ENCODE measurements around the gene TYMS. TPM values are rescaled to one million over a fixed set of nuclear protein-coding genes. Genes with fewer than 3 reads are reported as not detected.
"Not testable (repeated sequence)": the region's sequence is repeated elsewhere in the genome, so short reads cannot be mapped to it uniquely, and the experiment has no call there.

Gene TYMS
- total and polyA plus RNA-seq, 2 experiments from 2014 or later: 16.8 to 72.8 TPM

- Histone ChIP-seq H3K9ac (no peak overlapping the region), H2AFZ (no peak overlapping the region), H3F3A (ENCODE audit: insufficient read depth) (peaks cover 8% of the 10 kb centered on the region; the same call in 1 of the 2 replicates), H3K9me2 (ENCODE audit: insufficient read depth) (no peaks in the 10 kb centered on the region), H3K27ac (no peak overlapping the region), H3K4me3 (no peak overlapping the region), H3K36me3 (ENCODE audit: low read depth) (0 out of 2 replicates have a peak, but pooled peaks cover 5% of the 10 kb centered on the region), H3K79me2 (ENCODE audit: insufficient read depth) (no peaks in the 10 kb centered on the region), H3K4me1 (ENCODE audit: insufficient read depth) (no peaks in the 10 kb centered on the region), H3K9me3 (ENCODE audit: low read depth) (no peaks in the 10 kb centered on the region), H3K27me3 (replicated peaks; ENCODE audit: insufficient read depth) (no peaks in the 10 kb centered on the region), H4K20me1 (ENCODE audit: insufficient read depth) (no peaks in the 10 kb centered on the region), H3K4me2 (ENCODE audit: unreplicated experiment) (no peak overlapping the region)
- 94 to 95% methylated on average over 15 of the region's 15 CpGs for WGBS, 2 experiments (ENCODE audit: low coverage in 1 of 2, low lambda C conversion rate in 2 of 2, missing lambda C conversion rate in 2 of 2)
- TF ChIP-seq EZH2 (IDR thresholded peaks at IDR 0.05; ENCODE audit: insufficient read depth, poor library complexity, severe bottlenecking) (no peak), EZH2phosphoT487 (IDR thresholded peaks at IDR 0.05; ENCODE audit: insufficient read depth, low read depth) (no peak)
- no peak for DNase-seq
- in situ Hi-C loops (cut with MboI): no loop called here
These were observed 21.2 kb downstream of the TYMS start for GRCh38 chr18:678482-679182.

DNA sequence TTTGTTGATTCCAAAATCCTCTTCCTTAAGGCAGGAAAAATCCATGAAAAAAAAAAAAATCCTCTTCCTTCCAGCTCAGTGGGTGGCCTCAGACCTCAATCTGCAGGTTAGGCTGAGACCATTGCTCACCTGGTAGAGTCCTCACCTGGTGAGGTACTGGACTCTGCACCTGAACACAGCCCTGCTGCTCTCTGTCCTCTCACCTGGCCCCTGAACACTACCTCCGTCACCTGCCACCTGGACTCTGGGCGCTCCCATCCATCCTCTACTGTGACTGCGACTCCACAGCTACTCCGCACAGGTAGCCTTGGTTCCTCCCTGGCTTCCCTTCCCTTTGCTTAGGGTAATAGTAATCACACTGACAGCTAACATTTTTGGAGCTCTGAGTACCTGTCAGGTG, 22.1 kb downstream of the TYMS start:
- Histone ChIP-seq H3K4me1 (ENCODE audit: insufficient read depth) (no peaks in the 10 kb centered on the region), H3K9ac (no peak overlapping the region), H3K27me3 (replicated peaks; ENCODE audit: insufficient read depth) (no peaks in the 10 kb centered on the region), H3K4me2 (ENCODE audit: unreplicated experiment) (no peak overlapping the region), H2AFZ (no peak overlapping the region), H3K9me3 (ENCODE audit: low read depth) (no peaks in the 10 kb centered on the region), H4K20me1 (ENCODE audit: insufficient read depth) (no peaks in the 10 kb centered on the region), H3K9me2 (ENCODE audit: insufficient read depth) (no peaks in the 10 kb centered on the region), H3K27ac (no peak overlapping the region), H3F3A (ENCODE audit: insufficient read depth) (peaks cover 4% of the 10 kb centered on the region; the same call in 1 of the 2 replicates), H3K79me2 (ENCODE audit: insufficient read depth) (no peaks in the 10 kb centered on the region), H3K4me3 (no peak overlapping the region), H3K36me3 (ENCODE audit: low read depth) (no peaks in the 10 kb centered on the region)
- no peak for DNase-seq
- TF ChIP-seq EZH2 (IDR thresholded peaks at IDR 0.05; ENCODE audit: insufficient read depth, poor library complexity, severe bottlenecking): no peak
- no peak for TF ChIP-seq EZH2phosphoT487 (IDR thresholded peaks at IDR 0.05; ENCODE audit: insufficient read depth, low read depth)
- in situ Hi-C loops (cut with MboI): no loop called here
- 100% methylated on average over 4 of the region's 4 CpGs for WGBS, 2 experiments (ENCODE audit: low coverage in 1 of 2, low lambda C conversion rate in 2 of 2, missing lambda C conversion rate in 2 of 2)

- no peak overlapping the region for H3K4me2 ChIP-seq (ENCODE audit: unreplicated experiment)
- TF ChIP-seq EZH2phosphoT487 (IDR thresholded peaks at IDR 0.05; ENCODE audit: insufficient read depth, low read depth) (no peak), EZH2 (IDR thresholded peaks at IDR 0.05; ENCODE audit: insufficient read depth, poor library complexity, severe bottlenecking) (no peak)
- no peaks in the 10 kb centered on the region for H3K4me1 ChIP-seq (ENCODE audit: insufficient read depth)
- no peak overlapping the region for H2AFZ ChIP-seq
- DNase-seq: no peak
- no peaks in the 10 kb centered on the region for H3K36me3 ChIP-seq (ENCODE audit: low read depth)
- H3K9me2 ChIP-seq (ENCODE audit: insufficient read depth): no peaks in the 10 kb centered on the region
- no peak overlapping the region for H3K27ac ChIP-seq
- in situ Hi-C loops (cut with MboI): no loop called here
- no peaks in the 10 kb centered on the region for H4K20me1 ChIP-seq (ENCODE audit: insufficient read depth)
- no peaks in the 10 kb centered on the region for H3K9me3 ChIP-seq (ENCODE audit: low read depth)
- no peaks in the 10 kb centered on the region for H3K79me2 ChIP-seq (ENCODE audit: insufficient read depth)
- H3F3A ChIP-seq (ENCODE audit: insufficient read depth): no peaks in the 10 kb centered on the region
- H3K27me3 ChIP-seq (replicated peaks; ENCODE audit: insufficient read depth): no peaks in the 10 kb centered on the region
- 89 to 97% methylated on average over 3 to 4 of the region's 4 CpGs for WGBS, 2 experiments (ENCODE audit: low coverage in 1 of 2, low lambda C conversion rate in 2 of 2, missing lambda C conversion rate in 2 of 2)
- H3K9ac ChIP-seq: no peak overlapping the region
- no peak overlapping the region for H3K4me3 ChIP-seq
These were observed 22.9 kb downstream of the TYMS start for GRCh38 chr18:680392-680791.

DNA sequence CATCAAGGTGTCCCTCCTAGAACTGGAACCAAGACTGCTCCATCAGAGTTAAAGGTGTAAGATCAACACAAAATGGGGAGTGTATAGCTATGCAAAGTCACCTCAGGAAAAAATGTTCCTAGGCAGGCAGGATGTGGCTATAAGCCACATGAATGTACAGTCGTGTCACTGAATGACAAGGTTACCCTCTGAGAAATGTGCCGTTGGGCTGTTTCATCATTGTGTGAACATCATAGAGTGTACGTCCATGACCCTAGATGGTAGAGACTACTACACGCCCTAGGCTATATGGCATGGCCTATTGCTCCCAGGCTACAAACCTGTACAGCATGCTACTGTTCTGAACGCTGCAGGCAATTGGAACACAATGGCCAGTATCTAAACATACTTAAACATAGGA, 24.5 kb downstream of the TYMS start:
- H3K27me3 ChIP-seq (replicated peaks; ENCODE audit: insufficient read depth): no peaks in the 10 kb centered on the region
- in situ Hi-C loops (cut with MboI): no loop called here
- H3K4me2 ChIP-seq (ENCODE audit: unreplicated experiment): no peak overlapping the region

DNA sequence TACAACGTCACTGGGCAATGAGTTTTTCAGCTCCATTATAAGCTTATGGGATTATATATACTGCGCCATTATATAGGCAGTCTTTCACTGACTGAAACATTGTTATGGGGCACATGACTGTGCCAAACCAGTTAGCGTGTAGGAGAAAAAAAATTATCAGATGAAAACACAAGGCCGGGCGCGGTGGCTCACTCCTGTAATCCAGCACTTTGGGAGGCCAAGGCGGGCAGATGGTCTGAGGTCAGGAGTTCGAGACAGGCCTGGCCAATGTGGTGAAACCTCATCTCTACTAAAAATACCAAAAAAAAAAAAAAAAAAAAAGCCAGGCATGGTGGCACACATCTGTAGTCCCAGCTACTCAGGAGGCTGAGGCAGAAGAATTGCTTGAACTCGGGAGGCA, 25.0 kb downstream of the TYMS start:
- H3K79me2 ChIP-seq (ENCODE audit: insufficient read depth); in situ Hi-C loops (cut with MboI); H3K9ac ChIP-seq; H3K27ac ChIP-seq; H3K4me1 ChIP-seq (ENCODE audit: insufficient read depth); H3K9me2 ChIP-seq (ENCODE audit: insufficient read depth); H3K4me3 ChIP-seq; H3K4me2 ChIP-seq (ENCODE audit: unreplicated experiment); H4K20me1 ChIP-seq (ENCODE audit: insufficient read depth); H2AFZ ChIP-seq; H3F3A ChIP-seq (ENCODE audit: insufficient read depth); DNase-seq; H3K9me3 ChIP-seq (ENCODE audit: low read depth); H3K27me3 ChIP-seq (replicated peaks; ENCODE audit: insufficient read depth); H3K36me3 ChIP-seq (ENCODE audit: low read depth): not testable (repeated sequence)
- WGBS, 2 experiments (ENCODE audit: low coverage in 1 of 2, low lambda C conversion rate in 2 of 2, missing lambda C conversion rate in 2 of 2): 97 to 100% methylated on average over 9 of the region's 9 CpGs

More for the DNA sequence above, 24.5 kb downstream of the TYMS start:
- no peaks in the 10 kb centered on the region for H3K9me3 ChIP-seq (ENCODE audit: low read depth)
- H3F3A ChIP-seq (ENCODE audit: insufficient read depth): no peaks in the 10 kb centered on the region
- no peak overlapping the region for H2AFZ ChIP-seq
- H4K20me1 ChIP-seq (ENCODE audit: insufficient read depth): no peaks in the 10 kb centered on the region
- H3K4me3 ChIP-seq: no peak overlapping the region
- no peak overlapping the region for H3K9ac ChIP-seq
- H3K9me2 ChIP-seq (ENCODE audit: insufficient read depth): no peaks in the 10 kb centered on the region
- no peaks in the 10 kb centered on the region for H3K4me1 ChIP-seq (ENCODE audit: insufficient read depth)
- 97 to 99% methylated on average over 5 of the region's 5 CpGs for WGBS, 2 experiments (ENCODE audit: low coverage in 1 of 2, low lambda C conversion rate in 2 of 2, missing lambda C conversion rate in 2 of 2)
- no peak overlapping the region for H3K27ac ChIP-seq
- DNase-seq: no peak
- no peaks in the 10 kb centered on the region for H3K79me2 ChIP-seq (ENCODE audit: insufficient read depth)
- TF ChIP-seq EZH2phosphoT487 (IDR thresholded peaks at IDR 0.05; ENCODE audit: insufficient read depth, low read depth): no peak
- no peak for TF ChIP-seq EZH2 (IDR thresholded peaks at IDR 0.05; ENCODE audit: insufficient read depth, poor library complexity, severe bottlenecking)
- no peaks in the 10 kb centered on the region for H3K36me3 ChIP-seq (ENCODE audit: low read depth)

All from GM23248 (cell line).